GM21825 (cell line): ENCODE measurements around the gene ABCA13.

Source experiments
- ATAC-seq: cut with Tn5 transposase; IDR thresholded peaks from one replicate; pipeline ENCODE4 v1.9.1; 2021; ENCODE audit warnings: mild to moderate bottlenecking, moderate library complexity; ENCODE audit not compliant: unreplicated experiment

Gene ABCA13

GRCh38 chr7:48627164-48627563 lies 455.9 kb downstream of the ABCA13 start:
- no peak for ATAC-seq

GRCh38 chr7:48628793-48629349 lies 457.6 kb downstream of the ABCA13 start:
- no peak for ATAC-seq

- ATAC-seq: no peak
These were observed 462.9 kb downstream of the ABCA13 start for GRCh38 chr7:48634116-48634632.

GRCh38 chr7:48635796-48636195 lies 464.5 kb downstream of the ABCA13 start:
- ATAC-seq: no peak

- no peak for ATAC-seq
These were observed 465.2 kb downstream of the ABCA13 start for GRCh38 chr7:48636391-48637015.

GRCh38 chr7:48637382-48637781 lies 466.1 kb downstream of the ABCA13 start:
- ATAC-seq: no peak

GRCh38 chr7:48638041-48638440 lies 466.8 kb downstream of the ABCA13 start:
- ATAC-seq: no peak

GRCh38 chr7:48643431-48644013 lies 472.3 kb downstream of the ABCA13 start:
- no peak for ATAC-seq

- ATAC-seq: no peak
These were observed 486.9 kb downstream of the ABCA13 start for GRCh38 chr7:48658138-48658537.

GRCh38 chr7:48660306-48660870 lies 489.1 kb downstream of the ABCA13 start:
- no peak for ATAC-seq

- ATAC-seq: no peak
These were observed 493.0 kb downstream of the ABCA13 start for GRCh38 chr7:48664241-48664640.

GRCh38 chr7:48665353-48666135 lies 494.3 kb downstream of the ABCA13 start:
- ATAC-seq: no peak

- ATAC-seq: no peak
These were observed 496.1 kb downstream of the ABCA13 start for GRCh38 chr7:48667407-48667806.

GRCh38 chr7:48671656-48672055 lies 500.4 kb downstream of the ABCA13 start:
- no peak for ATAC-seq

GRCh38 chr7:48681006-48681405 lies 509.7 kb downstream of the ABCA13 start:
- no peak for ATAC-seq

- no peak for ATAC-seq
These were observed 520.5 kb downstream of the ABCA13 start for GRCh38 chr7:48691788-48692187.
